ENCODE data around the gene MAPRE3. TPM values are rescaled to one million over a fixed set of nuclear protein-coding genes. Genes with fewer than 3 reads are reported as not detected.

Gene MAPRE3
- total and polyA plus RNA-seq, 9 of the 15 experiments (the other 6 are each of a cell fraction or from before 2014, with no cell fraction given): 0.70 to 43.2 (median 12.6) TPM

DNA sequence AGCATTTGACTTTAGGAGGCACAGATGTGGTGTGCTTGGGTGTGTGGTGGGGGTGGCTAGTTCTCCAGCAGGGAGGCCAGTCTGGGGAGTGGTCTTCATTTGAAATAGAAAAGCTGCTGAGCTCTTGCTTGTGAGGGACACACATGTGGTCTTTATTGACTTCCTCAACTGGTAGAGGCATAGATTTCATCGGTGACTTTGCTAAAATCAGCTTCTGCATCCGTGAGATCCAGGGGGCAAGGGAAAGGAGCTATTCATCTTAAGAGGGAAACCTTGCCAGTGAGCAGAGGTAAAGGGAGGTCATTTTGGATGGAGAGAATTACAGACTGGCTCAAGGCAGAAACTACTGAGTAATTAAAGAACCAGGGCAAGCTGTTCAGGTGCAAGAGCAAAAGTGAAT lies 4.7 kb downstream of the MAPRE3 start:
- peaks cover 20% of the 10 kb centered on the region for H4K20me1 ChIP-seq (replicated peaks; ENCODE audit: control insufficient read depth, insufficient read depth, low read length)
- H2AFZ ChIP-seq (ENCODE audit: low read depth, low read length): no peak overlapping the region
- ChIA-PET POLR2A (interaction anchor here (0.6 to 1.6 kb wide), 7 partner anchors 13 to 59 kb away, joined by 3 to 6 read pairs (median 4); no protein-coding TSS in a partner anchor), CTCF (ENCODE audit: low intra/inter-chr PET ratio) (no interaction called here)
- H3K9ac ChIP-seq (ENCODE audit: insufficient read depth in 1 of 2, low read depth in 2 of 2, low read length in 2 of 2): peak overlapping the region; percentile 18 to 62; a peak in 3 of 4 replicates
- H3K9me1 ChIP-seq (ENCODE audit: control insufficient read depth, insufficient read depth, low read length): no peaks in the 10 kb centered on the region
- H3K79me2 ChIP-seq (ENCODE audit: control insufficient read depth, insufficient read depth, low read length): peaks cover 98% of the 10 kb centered on the region
- intact Hi-C loops (cut with micrococcal nuclease) (no loop called here), in situ Hi-C loops (cut with MboI) (no loop called here)
- BruUV-seq (replicated peaks): no TSS peak
- TF ChIP-seq C11orf30 (IDR thresholded peaks at IDR 0.05; ENCODE audit: low read depth): peak; percentile 49
- TF ChIP-seq SPI1 (IDR thresholded peaks at IDR 0.05; ENCODE audit: borderline replicate concordance, low read depth, low read length): peak; percentile 35; the same call in 1 of the 2 replicates
- TF ChIP-seq KLF13 (tag; IDR thresholded peaks at IDR 0.05; ENCODE audit: borderline replicate concordance, low read depth): no peak
- TF ChIP-seq L3MBTL2 (IDR thresholded peaks at IDR 0.05): 0 out of 2 replicates have a peak, but pooled peaks have one; percentile 13
- peak; percentile 40; the same call in 1 of the 2 replicates for TF ChIP-seq MAFG (tag; conservative IDR thresholded peaks at IDR 0.05)
- no peak for TF ChIP-seq HIVEP1 (CRISPR knock-in tag; IDR thresholded peaks at IDR 0.05)
- peak; percentile 65; the same call in 1 of the 2 replicates for TF ChIP-seq NFE2 (IDR thresholded peaks at IDR 0.05; ENCODE audit: low read depth)
- H3K4me2 ChIP-seq (ENCODE audit: insufficient read depth, low read length): peak overlapping the region; percentile 86
- FAIRE-seq (no peak), DNase-seq (ENCODE audit: extremely low read depth in 1 of 4, low spot score in 3 of 4) (no peak), ATAC-seq (no peak)
- H3K9me3 ChIP-seq (replicated peaks; ENCODE audit: control insufficient read depth, insufficient read depth, low read depth, low read length): no peaks in the 10 kb centered on the region
- 15% methylated on average over 2 of the region's 2 CpGs for WGBS (ENCODE audit: insufficient coverage, low coverage, missing lambda C conversion rate)
- H3K4me1 ChIP-seq (replicated peaks in 1 of 2; ENCODE audit: control insufficient read depth in 2 of 2, insufficient read depth in 2 of 2, low read length in 2 of 2): peaks cover 42 to 70% of the 10 kb centered on the region in 2 experiments
- H3K27me3 ChIP-seq (ENCODE audit: control insufficient read depth in 2 of 2, insufficient read depth in 2 of 2, low read length in 2 of 2): no peaks in the 10 kb centered on the region
- H3K4me3 ChIP-seq: peak overlapping the region; percentile 23; the same call in 1 of the 2 replicates
- peaks cover 5% of the 10 kb centered on the region; the same call in 1 of the 3 replicates for H3K36me3 ChIP-seq (ENCODE audit: control insufficient read depth, insufficient read depth, low read length)
- peak overlapping the region; percentile 61 for H3K27ac ChIP-seq (ENCODE audit: extremely low read depth, low read depth, low read length)

All from K562 (cell line).